ENCODE results near the gene ILDR2.

The ILDR2 gene

GRCh38 chr1:166925810-166926478 is 49.4 kb downstream of the ILDR2 start:
- peak in 3 of 58 donors; percentile 18 to 32 (median 28) for DNase-seq

DNA sequence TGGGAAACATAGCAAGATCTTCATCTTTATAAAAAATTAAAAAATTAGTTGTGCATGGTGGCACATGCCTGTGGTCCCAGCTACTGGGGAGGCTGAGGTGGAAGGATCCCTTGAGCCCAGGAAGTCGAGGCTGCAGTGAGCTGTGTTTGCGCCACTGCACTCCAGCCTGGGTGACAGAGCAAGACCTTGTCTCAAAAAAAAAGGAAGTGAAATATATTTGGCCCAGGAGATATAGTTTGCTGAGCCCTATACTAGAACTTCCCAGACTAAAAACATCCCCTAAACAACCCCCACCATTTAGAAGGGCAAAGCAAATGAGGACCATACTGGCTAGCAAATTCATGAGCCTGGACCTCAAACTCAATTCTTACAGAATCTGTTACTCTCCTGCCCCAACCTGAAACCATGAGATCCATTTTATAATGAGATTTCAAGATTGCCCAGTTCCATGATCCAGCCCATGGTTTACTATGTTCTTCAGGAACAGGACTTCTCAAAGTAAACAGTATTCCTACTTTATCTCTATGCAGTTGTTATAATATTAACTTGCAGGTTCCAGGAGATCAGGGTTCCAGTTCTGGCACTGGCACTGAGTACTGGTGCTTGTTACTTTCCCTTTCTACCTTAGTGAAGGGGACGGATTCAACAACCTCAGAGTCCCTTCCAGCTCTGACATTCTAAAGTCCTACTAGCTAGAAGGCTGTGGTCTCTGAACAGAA is 50.4 kb downstream of the ILDR2 start:
- no peak for DNase-seq

GRCh38 chr1:166920561-166921475 is 54.5 kb downstream of the ILDR2 start:
- peak in 2 of 58 donors; percentile 4 to 10 for DNase-seq

DNA sequence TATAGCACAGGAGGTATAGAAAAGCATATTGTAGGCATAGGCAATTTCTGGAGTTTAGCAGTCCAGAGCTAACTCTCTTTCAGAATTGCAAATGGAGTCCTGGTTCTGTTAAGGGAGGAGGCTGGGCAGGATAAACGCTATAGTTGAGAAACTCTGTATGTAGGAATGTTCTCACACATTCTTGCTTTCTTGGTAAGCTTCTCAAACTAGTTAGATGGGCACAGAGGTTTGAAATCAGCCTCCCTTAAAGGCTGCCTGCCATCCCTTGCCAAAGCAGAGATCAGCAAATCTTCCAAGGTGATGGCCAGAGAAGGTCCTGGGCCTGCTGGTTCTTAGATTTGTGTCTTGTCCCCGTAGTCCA is 56.4 kb downstream of the ILDR2 start:
- no peak for DNase-seq

GRCh38 chr1:166918088-166918955 is 57.0 kb downstream of the ILDR2 start:
- no peak for DNase-seq

- DNase-seq, result no peak
Observed at GRCh38 chr1:166915941-166916340, 59.4 kb downstream of the ILDR2 start.

GRCh38 chr1:166915042-166915441 is 60.3 kb downstream of the ILDR2 start:
- DNase-seq, result no peak

GRCh38 chr1:166914111-166914510 is 61.2 kb downstream of the ILDR2 start:
- no peak for DNase-seq

DNA sequence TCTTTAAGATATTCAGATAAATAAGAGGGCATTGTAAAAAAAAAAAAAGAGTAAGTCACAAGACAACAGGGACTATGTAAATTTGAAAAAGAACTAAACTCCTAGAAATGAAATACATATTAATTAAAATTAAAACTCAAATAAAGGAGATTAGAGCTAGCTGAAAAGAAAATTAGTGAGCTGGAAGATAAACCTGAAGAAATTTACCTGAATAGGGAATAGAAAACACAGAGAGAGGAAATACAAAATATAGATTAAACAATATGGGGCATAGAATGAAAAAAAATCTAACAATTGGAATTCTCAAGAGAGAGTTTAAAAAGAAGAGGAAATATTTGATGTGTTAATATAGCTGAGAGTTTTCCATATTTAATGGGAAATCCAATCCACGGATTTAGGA is 63.7 kb downstream of the ILDR2 start:
- DNase-seq, result no peak

DNA sequence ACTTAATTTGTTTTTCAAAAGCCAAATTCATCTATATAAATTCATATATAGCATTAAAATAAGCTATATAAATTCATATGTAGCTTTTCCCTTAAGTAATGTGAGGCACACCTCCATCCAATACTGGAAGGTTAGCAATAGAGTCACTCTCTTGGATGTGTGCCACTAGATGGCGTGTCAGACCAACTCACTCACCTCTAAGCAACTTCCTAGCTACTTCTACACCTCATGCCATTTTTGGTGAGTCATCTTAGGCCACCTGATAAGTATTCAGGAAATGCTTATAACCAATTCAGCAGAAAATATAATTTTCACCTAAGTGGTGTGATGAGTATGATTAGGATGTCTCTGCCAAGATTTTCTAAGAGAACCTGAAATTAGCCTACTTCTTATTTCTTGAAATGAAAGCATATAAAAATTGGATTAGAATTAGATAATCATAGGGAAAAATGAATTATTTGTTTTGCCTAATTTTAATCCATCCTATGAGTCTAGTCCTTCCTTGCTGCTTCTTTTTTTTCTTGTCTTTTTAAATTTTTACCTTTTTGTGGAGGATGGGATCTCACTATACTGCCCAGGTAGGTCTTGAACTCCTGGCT is 64.8 kb downstream of the ILDR2 start:
- peak in 39 of 58 donors; percentile 5 to 73 (median 36) for DNase-seq

DNA sequence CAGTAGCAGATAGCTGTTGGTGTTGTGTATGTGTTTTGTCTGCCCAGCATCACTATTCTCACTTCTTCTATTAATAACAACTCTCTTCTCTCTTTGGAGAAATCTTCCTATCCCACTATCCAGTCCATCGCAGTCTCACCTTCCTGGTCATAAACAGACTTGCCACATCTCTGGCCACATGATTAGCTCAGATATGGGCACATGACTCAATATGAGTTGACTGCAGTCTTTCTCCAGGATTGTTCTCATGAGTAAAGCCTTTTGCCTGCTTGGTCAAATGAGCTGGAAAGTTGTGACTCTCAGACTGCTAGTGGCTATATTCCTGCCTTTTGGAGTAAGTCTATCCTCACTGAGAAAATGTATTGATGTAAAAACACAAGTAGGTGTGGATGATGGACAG is 66.4 kb downstream of the ILDR2 start:
- DNase-seq, result no peak

GRCh38 chr1:166907763-166908162 is 67.6 kb downstream of the ILDR2 start:
- DNase-seq, result no peak

- peak in 2 of 58 donors; percentile 11 for DNase-seq
Observed at GRCh38 chr1:166907051-166907450, 68.3 kb downstream of the ILDR2 start.

- no peak for DNase-seq
Observed at GRCh38 chr1:166906647-166907046, 68.7 kb downstream of the ILDR2 start.

GRCh38 chr1:166905900-166906299 is 69.4 kb downstream of the ILDR2 start:
- DNase-seq, result peak in 2 of 58 donors; percentile 5 to 8

- DNase-seq, result no peak
Observed at GRCh38 chr1:166905136-166905535, 70.2 kb downstream of the ILDR2 start.

DNA sequence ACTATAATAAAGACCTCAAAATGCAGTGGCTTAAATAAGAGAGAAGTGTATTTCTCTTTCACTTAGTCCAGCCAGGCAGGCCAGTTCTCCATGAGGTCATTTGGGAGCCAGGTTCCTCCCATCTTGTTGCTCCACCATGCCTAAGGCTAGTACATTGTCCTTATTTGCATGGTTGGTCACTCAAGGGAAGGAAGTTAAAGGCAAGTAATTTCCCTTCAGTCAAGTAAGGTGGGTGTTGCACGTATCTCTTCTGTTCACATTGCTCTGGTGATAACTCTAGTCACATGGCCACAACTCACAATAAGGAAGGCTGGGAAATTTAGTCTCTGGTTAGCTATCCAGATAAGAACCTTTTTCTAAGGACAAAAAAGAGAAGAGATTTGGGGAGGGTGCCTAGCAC is 72.1 kb downstream of the ILDR2 start:
- no peak for DNase-seq

DNA sequence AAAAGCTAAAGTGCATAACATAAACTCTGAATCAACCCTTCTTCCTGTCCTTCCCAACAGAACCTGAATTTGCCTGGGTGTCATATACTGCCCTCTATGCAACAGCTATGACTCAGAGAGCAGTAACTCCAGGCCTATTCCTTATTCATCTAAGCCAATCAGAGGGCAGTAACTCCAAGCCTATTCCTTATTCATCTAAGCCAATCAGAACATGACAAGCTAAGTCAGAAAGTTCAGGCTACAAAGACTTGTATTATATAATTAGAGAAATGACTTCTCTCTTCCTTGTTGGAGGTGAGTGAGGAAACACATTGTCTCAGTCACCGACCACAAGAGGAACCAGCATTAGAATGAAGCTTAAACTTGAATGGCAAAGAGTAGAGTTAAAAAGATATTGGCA is 73.1 kb downstream of the ILDR2 start:
- no peak for DNase-seq

DNA sequence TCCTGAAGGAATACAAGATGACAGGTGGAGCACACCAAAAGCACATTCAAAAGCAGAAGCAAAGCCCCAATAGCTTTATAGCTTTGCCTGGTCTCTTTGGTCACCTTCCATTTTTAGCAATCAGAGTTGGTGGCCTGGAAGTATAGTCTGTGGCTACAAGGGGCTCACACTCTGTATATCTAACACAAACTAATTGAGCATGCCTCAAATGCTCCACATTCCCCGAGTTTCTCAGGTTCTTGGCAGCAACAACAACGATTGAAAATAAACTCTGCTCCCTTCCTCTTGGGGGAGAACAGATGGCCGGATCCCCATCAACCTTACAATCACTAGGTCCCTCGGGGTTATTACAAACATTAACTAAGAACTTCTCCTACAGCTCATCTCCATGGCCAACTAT is 74.4 kb downstream of the ILDR2 start:
- DNase-seq, result no peak

DNA sequence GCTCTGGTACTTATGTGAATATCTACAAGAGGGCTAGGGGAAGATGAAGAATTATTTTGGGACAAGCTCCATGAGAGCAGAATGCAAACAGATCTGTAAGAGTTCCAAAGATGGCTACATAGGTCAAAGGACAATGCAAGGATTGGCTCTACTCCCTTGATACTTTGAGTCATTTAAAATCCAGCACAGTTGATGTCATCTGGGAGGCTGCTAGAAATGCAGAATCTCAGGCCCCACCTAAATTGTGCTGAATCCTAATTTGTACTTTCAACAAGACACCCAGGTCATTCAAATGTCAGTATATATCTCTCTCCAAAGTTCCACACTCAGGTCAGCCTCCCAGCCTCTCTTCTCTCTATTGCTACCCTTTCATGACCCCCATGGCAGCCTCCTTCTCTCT is 75.6 kb downstream of the ILDR2 start:
- DNase-seq, result no peak

DNA sequence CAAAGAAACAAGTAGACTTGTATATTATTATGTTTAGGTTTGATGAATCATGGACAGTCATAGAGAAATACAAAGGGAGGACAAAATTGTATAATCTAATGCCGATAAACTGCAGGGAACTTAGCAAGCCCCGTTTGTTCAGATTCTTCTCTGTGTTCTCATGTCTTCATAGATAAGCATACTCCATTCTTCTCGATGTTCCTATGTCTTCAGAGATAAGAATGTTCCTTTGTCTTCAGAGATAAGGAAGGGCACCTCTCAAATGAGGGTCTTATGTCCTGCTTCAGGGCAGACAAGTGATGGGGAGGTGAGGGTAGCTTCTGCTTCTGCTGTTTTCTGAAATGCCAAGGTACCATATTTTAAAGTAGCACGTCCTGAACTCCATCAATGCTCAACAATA is 79.6 kb downstream of the ILDR2 start:
- DNase-seq, result no peak
